MCF 10A (cell line): Measurements from ENCODE around the gene ANO4. TPM values are rescaled to one million over a fixed set of nuclear protein-coding genes. Genes with fewer than 3 reads are reported as not detected.

Experiments used
- BruUV-seq: library from RNA; stranded (reverse); fragments of 400-500 nt; replicated peaks from 2 replicates; lab custom pipeline; 2021; lab: Mats Ljungman, UMichigan
- CTCF ChIA-PET: fragments of 300-600 bp; sonication (Branson Sonifier 250); formaldehyde crosslinking; extraction: SDS; loops from one replicate; lab custom pipeline; 2021; ENCODE audit warnings: antibody characterized with exemption, inconsistent platforms; lab: Yijun Ruan, JAX
- POLR2A ChIA-PET: fragments of 300-600, 350-650 bp; sonication (Branson Sonifier 250); formaldehyde crosslinking; extraction: SDS; loops from one replicate; lab custom pipeline; 2020; ENCODE audit warnings: antibody characterized with exemption, inconsistent platforms; lab: Yijun Ruan, JAX
- DNase-seq: peaks from one replicate; pipeline ENCODE4 v3.0.0-alpha.2; 2018; ENCODE audit not compliant: unreplicated experiment
- H3K27ac Mint-ChIP-seq: one replicate; pipeline ENCODE4 v1.8.0; 2022; ENCODE audit warnings: mild to moderate bottlenecking, low read depth, mixed read lengths; ENCODE audit not compliant: unreplicated experiment
- H3K27me3 Mint-ChIP-seq: one replicate; pipeline ENCODE4 v1.8.0; 2022; ENCODE audit warnings: mixed read lengths; ENCODE audit not compliant: insufficient read depth, unreplicated experiment
- H3K36me3 Mint-ChIP-seq: one replicate; pipeline ENCODE4 v1.8.0; 2022; ENCODE audit warnings: mild to moderate bottlenecking, moderate library complexity, mixed read lengths; ENCODE audit not compliant: insufficient read depth, unreplicated experiment
- H3K4me1 Mint-ChIP-seq: one replicate; pipeline ENCODE4 v1.8.0; 2022; ENCODE audit warnings: mixed read lengths; ENCODE audit not compliant: insufficient read depth, unreplicated experiment
- H3K4me3 Mint-ChIP-seq: one replicate; pipeline ENCODE4 v1.8.0; 2022; ENCODE audit warnings: mild to moderate bottlenecking, moderate library complexity, mixed read lengths; ENCODE audit not compliant: unreplicated experiment
- H3K9me3 Mint-ChIP-seq: one replicate; pipeline ENCODE4 v1.8.0; 2022; ENCODE audit warnings: mixed read lengths; ENCODE audit not compliant: unreplicated experiment
- CTCF ChIP-seq: fragments of 200-600 bp; IDR thresholded peaks from one replicate; pipeline ENCODE4 v1.8.0; 2022; ENCODE audit warnings: antibody characterized with exemption, mild to moderate bottlenecking; ENCODE audit not compliant: unreplicated experiment
- intact Hi-C: fragments of 100-400 bp; cut with micrococcal nuclease; formaldehyde crosslinking; loops from 2 replicates; pipeline ENCODE4 v1.14.1; 2022
- total RNA-seq: library from RNA; stranded (reverse); gene quantifications from 2 replicates; pipeline ENCODE4 v1.2.3, GENCODE V29; 2022

ANO4 gene
- total RNA-seq, 1 experiment from 2014 or later = 0.91 TPM

- no TSS peak for BruUV-seq
- Mint-ChIP-seq H3K36me3 (no peaks in the 10 kb centered on the region), H3K4me1 (peaks cover 8% of the 10 kb centered on the region), H3K4me3 (no peak overlapping the region), H3K27ac (no peak overlapping the region), H3K9me3 (no peaks in the 10 kb centered on the region), H3K27me3 (no peaks in the 10 kb centered on the region)
- ChIA-PET CTCF (no interaction called here), POLR2A (no interaction called here)
- intact Hi-C loops = no loop called here
- no peak for DNase-seq
- TF ChIP-seq CTCF = no peak
These were observed 199.4 kb downstream of the ANO4 start for GRCh38 chr12:100993916-100994450.

DNA sequence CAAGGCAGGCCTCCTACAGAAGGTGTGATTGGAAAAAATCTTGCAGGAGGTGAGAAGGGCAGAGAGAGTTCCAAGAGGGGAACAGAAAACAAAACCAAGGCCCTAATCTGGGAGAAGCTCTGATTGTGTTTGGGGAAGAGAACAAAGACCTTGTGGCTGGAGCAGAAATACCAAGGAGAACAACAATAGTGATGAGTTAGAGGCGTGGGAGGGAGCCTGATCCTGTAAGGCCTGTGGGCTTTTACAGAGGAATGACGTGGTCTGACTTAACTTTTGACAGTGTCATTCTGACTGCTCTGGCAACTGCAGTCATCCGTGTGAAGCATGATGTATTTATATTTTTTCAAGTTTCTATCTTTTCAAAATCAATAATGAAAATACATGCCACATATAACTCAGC is 200.6 kb downstream of the ANO4 start:
- POLR2A ChIA-PET = no interaction called here
- no peaks in the 10 kb centered on the region for H3K9me3 Mint-ChIP-seq
- intact Hi-C loops = no loop called here
- CTCF ChIA-PET = interaction anchor here (1.0 kb wide), 1 partner anchor 24 kb away, joined by 3 read pairs; no protein-coding TSS in a partner anchor
- no peak overlapping the region for H3K27ac Mint-ChIP-seq
- no peaks in the 10 kb centered on the region for H3K27me3 Mint-ChIP-seq
- BruUV-seq = no TSS peak
- no peak for TF ChIP-seq CTCF
- no peaks in the 10 kb centered on the region for H3K36me3 Mint-ChIP-seq
- H3K4me1 Mint-ChIP-seq = peaks cover 8% of the 10 kb centered on the region
- peak; percentile 34 for DNase-seq
- no peak overlapping the region for H3K4me3 Mint-ChIP-seq

- no peak for DNase-seq
- Mint-ChIP-seq H3K9me3 (no peaks in the 10 kb centered on the region), H3K27ac (no peak overlapping the region), H3K4me1 (peaks cover 8% of the 10 kb centered on the region), H3K36me3 (no peaks in the 10 kb centered on the region), H3K27me3 (no peaks in the 10 kb centered on the region), H3K4me3 (no peak overlapping the region)
- intact Hi-C loops = no loop called here
- ChIA-PET CTCF (interaction anchor here (1.0 kb wide), 1 partner anchor 24 kb away, joined by 3 read pairs; no protein-coding TSS in a partner anchor), POLR2A (no interaction called here)
- BruUV-seq = no TSS peak
- TF ChIP-seq CTCF = no peak
These were observed 201.2 kb downstream of the ANO4 start for GRCh38 chr12:100995771-100996170.

- Mint-ChIP-seq H3K9me3 (no peaks in the 10 kb centered on the region), H3K4me1 (peaks cover 6% of the 10 kb centered on the region), H3K4me3 (no peak overlapping the region), H3K27me3 (no peaks in the 10 kb centered on the region), H3K36me3 (peaks cover 4% of the 10 kb centered on the region), H3K27ac (no peak overlapping the region)
- TF ChIP-seq CTCF = no peak
- no TSS peak for BruUV-seq
- POLR2A ChIA-PET = no interaction called here
- CTCF ChIA-PET = no interaction called here
- intact Hi-C loops = no loop called here
- DNase-seq = peak; percentile 44
These were observed 207.1 kb downstream of the ANO4 start for GRCh38 chr12:101001669-101002068.
